ENCODE results near the gene LGALS1. TPM values are rescaled to one million over a fixed set of nuclear protein-coding genes. Genes with fewer than 3 reads are reported as not detected.

LGALS1 gene
- total RNA-seq, 1 experiment from 2014 or later = 1,080 TPM

- ChIA-PET RAD21 (ENCODE audit: low non-redundant PET in 1 of 2, low total read pairs in 2 of 2, uncharacterized antibody in 2 of 2, unreplicated experiment in 2 of 2) (interaction anchor here in 1 of 2 experiments (0.5 kb wide), 1 partner anchor 22 kb away, joined by 5 read pairs; no protein-coding TSS in a partner anchor), POLR2A (interaction anchor here (1.0 to 4.5 kb wide), 2 partner anchors 10 to 14 kb away, joined by 3 to 23 read pairs; partner anchors contain the start of gene LGALS1), CTCF (interaction anchor here (0.7 to 2.2 kb wide), 4 partner anchors 10 to 130 kb away, joined by 3 to 11 read pairs (median 4); no protein-coding TSS in a partner anchor)
- Histone ChIP-seq H4K20me1 (ENCODE audit: insufficient read depth) (no peaks in the 10 kb centered on the region), H3K9me2 (ENCODE audit: insufficient read depth) (no peaks in the 10 kb centered on the region), H2AFZ (ENCODE audit: low read depth, low read length, poor library complexity, severe bottlenecking) (no peak overlapping the region), H3K4me1 (ENCODE audit: control insufficient read depth in 1 of 2, insufficient read depth in 2 of 2, low read length in 2 of 2) (peaks cover 11 to 34% of the 10 kb centered on the region in 2 experiments; a peak in 3 of 4 replicates), H3K79me2 (ENCODE audit: insufficient read depth, low read length) (peaks cover 55% of the 10 kb centered on the region), H3K36me3 (ENCODE audit: control insufficient read depth in 1 of 2, insufficient read depth in 2 of 2, low read length in 2 of 2) (peaks cover 8 to 22% of the 10 kb centered on the region in 2 experiments; a peak in 1 of 4 replicates), H3K9me3 (ENCODE audit: control insufficient read depth in 1 of 2, insufficient read depth in 1 of 2, low read depth in 1 of 2, low read length in 2 of 2) (no peaks in the 10 kb centered on the region), H3K4me2 (ENCODE audit: low read length) (no peak overlapping the region), H3K9ac (ENCODE audit: low read length) (no peak overlapping the region), H3K4me3 (replicated peaks in 1 of 2; ENCODE audit: low read depth in 1 of 2, low read length in 2 of 2) (no peak overlapping the region), H3K27ac (ENCODE audit: low read depth, low read length) (no peak overlapping the region), H3K27me3 (ENCODE audit: insufficient read depth, low read length) (no peaks in the 10 kb centered on the region)
- intact Hi-C loops (cut with micrococcal nuclease) = no loop called here
- DNase-seq (ENCODE audit: low read depth, low spot score) = no peak
- TF ChIP-seq ELF1 (IDR thresholded peaks at IDR 0.05; ENCODE audit: borderline replicate concordance, low read depth) (no peak), CTCF (IDR thresholded peaks at IDR 0.05 in 2 of 3, conservative IDR thresholded peaks at IDR 0.05 in 1 of 3; ENCODE audit: borderline replicate concordance in 1 of 3, insufficient read depth in 1 of 3, low read depth in 2 of 3, low read length in 2 of 3) (peak in 2 of 3 experiments; percentile 19 to 36; a peak in 3 of 6 replicates)
- no peak for ATAC-seq
- BruUV-seq (replicated peaks) = no TSS peak
Measured at GRCh38 chr22:37661160-37661924, 14.1 kb upstream of the LGALS1 start.

GRCh38 chr22:37662039-37662438, 13.4 kb upstream of the LGALS1 start:
- POLR2A ChIA-PET = interaction anchor here (1.0 to 4.5 kb wide), 2 partner anchors 10 to 14 kb away, joined by 3 to 23 read pairs; partner anchors contain the start of gene LGALS1
- no peak for ATAC-seq
- no peak for TF ChIP-seq RAD21 (IDR thresholded peaks at IDR 0.05; ENCODE audit: low read depth)
- TF ChIP-seq JUND (IDR thresholded peaks at IDR 0.05) = no peak
- TF ChIP-seq FOSL1 (IDR thresholded peaks at IDR 0.05; ENCODE audit: low read depth) = no peak
- TF ChIP-seq EZH2 (IDR thresholded peaks at IDR 0.05) = no peak
- no peak for TF ChIP-seq POLR2A (IDR thresholded peaks at IDR 0.05; ENCODE audit: borderline replicate concordance, extremely low read depth, insufficient read depth, insufficient read length)
- TF ChIP-seq EGR1 (IDR thresholded peaks at IDR 0.05; ENCODE audit: low read depth) = no peak
- TF ChIP-seq ZNF274 (IDR thresholded peaks at IDR 0.05; ENCODE audit: low read depth, low read length) = no peak
- TF ChIP-seq POLR2AphosphoS5 (IDR thresholded peaks at IDR 0.05; ENCODE audit: low read depth, low read length) = no peak
- TF ChIP-seq SRF (IDR thresholded peaks at IDR 0.05; ENCODE audit: low read depth) = no peak
- no peak for TF ChIP-seq ZBTB33 (IDR thresholded peaks at IDR 0.05; ENCODE audit: extremely low read depth, insufficient replicate concordance, low read length)
- no peak for TF ChIP-seq SIN3A (IDR thresholded peaks at IDR 0.05; ENCODE audit: low read depth)

More at GRCh38 chr22:37662039-37662438, 13.4 kb upstream of the LGALS1 start:
- Histone ChIP-seq H3K27ac (ENCODE audit: low read depth, low read length) (no peak overlapping the region), H3K79me2 (ENCODE audit: insufficient read depth, low read length) (peaks cover 55% of the 10 kb centered on the region), H3K9me2 (ENCODE audit: insufficient read depth) (no peaks in the 10 kb centered on the region), H3K36me3 (ENCODE audit: control insufficient read depth in 1 of 2, insufficient read depth in 2 of 2, low read length in 2 of 2) (peaks cover 8 to 25% of the 10 kb centered on the region in 2 experiments; a peak in 1 of 4 replicates), H3K4me2 (ENCODE audit: low read length) (no peak overlapping the region), H3K4me3 (replicated peaks in 1 of 2; ENCODE audit: low read depth in 1 of 2, low read length in 2 of 2) (no peak overlapping the region), H3K4me1 (ENCODE audit: control insufficient read depth in 1 of 2, insufficient read depth in 2 of 2, low read length in 2 of 2) (peaks cover 11 to 40% of the 10 kb centered on the region in 2 experiments; a peak in 3 of 4 replicates), H3K9ac (ENCODE audit: low read length) (no peak overlapping the region), H3K27me3 (ENCODE audit: insufficient read depth, low read length) (no peaks in the 10 kb centered on the region), H4K20me1 (ENCODE audit: insufficient read depth) (no peaks in the 10 kb centered on the region), H3K9me3 (ENCODE audit: control insufficient read depth in 1 of 2, insufficient read depth in 1 of 2, low read depth in 1 of 2, low read length in 2 of 2) (no peaks in the 10 kb centered on the region), H2AFZ (ENCODE audit: low read depth, low read length, poor library complexity, severe bottlenecking) (no peak overlapping the region)
- intact Hi-C loops (cut with micrococcal nuclease) = no loop called here
- CTCF ChIA-PET = interaction anchor here (0.7 to 2.2 kb wide), 4 partner anchors 9 to 130 kb away, joined by 3 to 11 read pairs (median 4); no protein-coding TSS in a partner anchor
- BruUV-seq (replicated peaks) = no TSS peak
- DNase-seq (ENCODE audit: low read depth, low spot score) = no peak
- RAD21 ChIA-PET (ENCODE audit: low non-redundant PET in 1 of 2, low total read pairs in 2 of 2, uncharacterized antibody in 2 of 2, unreplicated experiment in 2 of 2) = interaction anchor here in 1 of 2 experiments (0.5 kb wide), 1 partner anchor 21 kb away, joined by 5 read pairs; no protein-coding TSS in a partner anchor

Measured in HCT116 (cell line).